ENCODE results near the gene PTGIR. TPM values are rescaled to one million over a fixed set of nuclear protein-coding genes. Genes with fewer than 3 reads are reported as not detected.
A peak's percentile ranks its signal among the peaks of the same experiment; 100 is the strongest.

The PTGIR gene, protein sequence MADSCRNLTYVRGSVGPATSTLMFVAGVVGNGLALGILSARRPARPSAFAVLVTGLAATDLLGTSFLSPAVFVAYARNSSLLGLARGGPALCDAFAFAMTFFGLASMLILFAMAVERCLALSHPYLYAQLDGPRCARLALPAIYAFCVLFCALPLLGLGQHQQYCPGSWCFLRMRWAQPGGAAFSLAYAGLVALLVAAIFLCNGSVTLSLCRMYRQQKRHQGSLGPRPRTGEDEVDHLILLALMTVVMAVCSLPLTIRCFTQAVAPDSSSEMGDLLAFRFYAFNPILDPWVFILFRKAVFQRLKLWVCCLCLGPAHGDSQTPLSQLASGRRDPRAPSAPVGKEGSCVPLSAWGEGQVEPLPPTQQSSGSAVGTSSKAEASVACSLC
- not detected in 2 replicates for total RNA-seq

DNA sequence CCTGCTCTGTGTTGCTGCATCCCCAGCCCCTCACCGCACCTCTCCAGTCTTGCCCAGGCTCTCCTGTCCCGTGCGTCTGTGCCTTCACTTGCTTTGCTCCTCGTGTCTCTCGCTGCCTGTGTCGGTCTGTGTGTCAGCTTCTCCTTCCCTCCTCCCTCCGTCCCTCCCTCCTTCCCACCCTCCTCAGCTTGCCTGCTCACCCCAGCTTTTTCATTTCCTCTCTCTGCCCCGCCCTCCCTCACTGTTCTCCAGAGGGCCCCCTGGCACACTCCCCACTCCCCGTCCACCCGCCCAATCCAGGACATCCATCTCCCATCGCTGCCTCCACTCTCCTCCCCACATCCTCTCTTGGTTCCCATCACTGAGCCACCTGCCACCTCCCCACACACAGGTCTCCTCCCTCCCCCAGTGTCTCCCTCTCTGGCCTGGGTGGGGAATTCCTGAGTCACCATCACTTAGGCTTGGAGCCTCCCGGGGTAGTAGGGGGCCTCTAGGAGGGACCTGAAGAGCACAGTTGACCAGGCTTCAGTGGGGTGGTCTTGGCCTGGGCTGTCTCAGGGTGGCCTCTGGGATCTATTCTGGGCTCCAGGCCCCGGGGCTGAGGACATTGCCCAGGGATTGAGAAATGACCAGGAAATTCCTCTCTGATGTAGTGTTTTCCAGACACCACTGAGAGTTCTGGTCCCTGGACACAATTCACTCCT, at the start of gene PTGIR:
TSS of gene PTGIR (minus strand) at position 132 of the 704 bp plus-strand sequence. CDS start 864 bp downstream, outside the sequence.
- no peak for DNase-seq (ENCODE audit: low read depth in 2 of 2)

DNA sequence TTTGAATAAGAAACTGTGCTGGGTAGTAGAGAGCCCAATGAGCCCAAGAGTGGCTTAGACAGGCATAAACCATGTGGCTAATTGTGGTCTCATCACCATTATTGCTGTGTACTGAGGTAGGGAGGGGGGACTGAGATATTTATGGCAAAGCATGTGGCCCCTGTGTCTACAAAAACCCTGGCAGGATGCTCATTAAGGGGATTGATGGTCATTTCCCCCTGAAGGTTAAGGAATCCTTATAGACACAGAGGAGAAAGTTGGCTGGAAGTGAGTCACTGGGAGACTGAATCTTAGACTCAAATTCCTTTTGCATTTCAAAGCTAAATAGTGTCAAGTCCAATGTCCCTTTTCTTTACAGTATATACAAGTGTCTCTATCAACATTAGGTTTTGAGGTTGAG, 45.9 kb upstream of the PTGIR start:
- DNase-seq (ENCODE audit: low read depth in 2 of 2), result peak in 1 of 2 donors; percentile 12

DNA sequence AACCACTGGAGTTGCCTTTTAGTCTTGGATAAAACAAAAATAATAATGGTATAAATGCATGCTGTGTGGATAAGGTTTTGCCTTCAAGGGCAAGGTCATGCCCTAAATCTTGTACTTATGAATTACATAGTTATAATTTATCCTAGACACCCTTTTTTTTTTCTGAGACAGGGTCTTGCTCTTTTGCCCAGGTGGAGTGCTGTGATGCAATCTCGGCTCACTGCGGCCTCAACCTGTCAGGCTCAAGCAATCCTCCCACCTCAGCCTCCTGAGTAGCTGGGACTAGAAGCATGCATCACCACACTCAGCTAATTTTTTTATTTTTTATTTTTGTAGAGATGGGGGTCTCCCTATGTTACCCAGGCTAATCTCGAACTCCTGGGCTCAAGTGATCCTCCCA, 43.8 kb upstream of the PTGIR start:
- no peak for DNase-seq (ENCODE audit: low read depth in 2 of 2)

DNA sequence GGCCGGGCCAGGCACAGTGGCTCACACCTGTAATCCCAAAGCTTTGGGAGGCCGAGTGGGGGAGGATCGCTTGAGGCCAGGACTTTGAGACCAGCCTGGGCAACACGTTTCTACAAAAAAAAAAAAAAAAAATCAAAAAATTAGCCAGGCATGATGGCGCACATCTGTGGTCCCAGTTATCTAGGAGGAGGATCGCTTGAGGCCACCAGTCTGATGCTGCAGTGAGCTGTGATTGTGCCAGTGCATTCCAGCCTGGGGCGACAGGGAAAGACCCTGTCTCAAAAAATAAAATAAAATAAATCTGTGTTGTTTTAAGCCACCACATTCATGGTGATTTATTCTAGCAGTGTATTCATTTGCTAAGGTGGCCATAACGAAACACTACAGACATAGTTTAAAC, 40.2 kb upstream of the PTGIR start:
- DNase-seq (ENCODE audit: low read depth in 2 of 2), result no peak

DNA sequence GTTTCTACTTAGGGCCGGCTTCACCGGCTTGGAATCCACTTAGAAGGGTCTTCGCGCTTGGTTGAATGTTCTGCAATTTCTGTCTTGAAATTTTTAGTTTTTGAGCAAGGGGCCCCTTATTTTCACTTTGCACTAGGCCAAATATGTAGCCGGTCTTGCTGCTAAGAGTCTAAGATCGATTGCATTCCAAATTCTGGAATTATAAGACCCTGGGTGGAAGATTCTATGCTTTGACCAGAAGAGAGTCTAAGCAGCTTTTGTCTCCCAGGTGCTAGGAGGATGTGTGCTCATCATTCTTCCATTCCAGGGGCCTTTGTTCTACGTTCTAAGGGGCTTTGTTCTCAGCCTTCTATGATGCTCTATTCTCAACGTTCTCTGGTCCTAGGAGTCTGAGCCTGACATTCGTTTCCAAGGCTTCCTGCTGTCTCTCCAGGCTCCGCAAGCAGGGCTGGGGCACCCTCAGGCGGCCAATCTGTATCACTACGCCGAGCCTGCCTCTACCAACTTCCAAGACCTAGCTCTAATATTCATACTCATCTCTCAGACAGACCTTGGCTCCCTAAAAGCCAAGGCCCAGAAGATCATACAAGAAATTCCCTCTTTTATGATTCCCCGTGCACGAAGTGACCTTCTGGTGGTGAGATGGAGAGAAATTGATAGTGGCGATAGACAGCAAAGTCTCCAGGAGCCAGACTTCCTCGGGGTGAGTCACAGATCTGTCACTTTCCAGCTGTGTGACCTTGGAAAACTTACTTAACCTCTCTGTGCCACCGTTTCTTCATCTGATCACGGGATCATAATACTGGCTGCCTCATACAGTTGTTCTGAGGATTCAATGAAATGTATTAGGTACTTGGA, 37.1 kb upstream of the PTGIR start:
- DNase-seq (ENCODE audit: low read depth in 2 of 2), result peak; percentile 69 to 89

DNA sequence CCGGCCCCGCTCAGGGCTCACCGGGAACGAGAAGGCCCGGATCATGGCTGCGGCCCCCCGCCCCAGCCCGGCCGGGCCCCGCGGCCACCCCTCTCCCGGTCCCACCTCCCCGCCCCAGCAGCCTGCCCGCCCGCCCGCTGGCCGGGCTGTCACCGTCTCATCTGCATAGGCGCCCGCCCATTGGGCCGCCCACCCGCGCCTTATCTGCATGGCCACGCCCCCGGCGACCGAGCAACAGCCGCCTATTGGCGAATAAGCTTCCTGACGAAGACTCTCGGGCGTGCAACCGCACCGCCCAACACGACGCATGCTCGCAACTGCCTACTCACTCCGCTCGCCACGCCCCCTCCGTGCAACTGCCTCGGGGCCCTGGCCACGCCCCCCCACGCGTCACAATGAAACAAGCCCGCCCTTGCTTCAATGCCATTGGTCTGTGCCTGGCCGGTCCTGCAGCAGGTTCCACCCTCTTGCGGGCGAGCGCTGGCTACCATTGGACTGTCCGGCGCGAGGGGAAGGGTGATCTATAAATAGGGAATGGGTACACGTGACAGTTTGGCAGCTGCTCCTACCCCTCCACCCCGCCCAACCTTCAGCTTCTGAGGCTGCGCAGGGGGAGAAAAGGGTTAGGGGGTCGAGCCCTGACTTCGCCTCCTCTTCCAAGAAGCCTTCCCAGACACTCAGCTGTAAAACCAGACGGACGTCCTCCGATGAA, 36.3 kb upstream of the PTGIR start, which contains the start of gene DACT3:
TSS of gene DACT3 (minus strand) at position 163 of the 712 bp plus-strand sequence. CDS start at position 45, 118 bp downstream.
- peak; percentile 98 to 100 for DNase-seq (ENCODE audit: low read depth in 2 of 2)

DNA sequence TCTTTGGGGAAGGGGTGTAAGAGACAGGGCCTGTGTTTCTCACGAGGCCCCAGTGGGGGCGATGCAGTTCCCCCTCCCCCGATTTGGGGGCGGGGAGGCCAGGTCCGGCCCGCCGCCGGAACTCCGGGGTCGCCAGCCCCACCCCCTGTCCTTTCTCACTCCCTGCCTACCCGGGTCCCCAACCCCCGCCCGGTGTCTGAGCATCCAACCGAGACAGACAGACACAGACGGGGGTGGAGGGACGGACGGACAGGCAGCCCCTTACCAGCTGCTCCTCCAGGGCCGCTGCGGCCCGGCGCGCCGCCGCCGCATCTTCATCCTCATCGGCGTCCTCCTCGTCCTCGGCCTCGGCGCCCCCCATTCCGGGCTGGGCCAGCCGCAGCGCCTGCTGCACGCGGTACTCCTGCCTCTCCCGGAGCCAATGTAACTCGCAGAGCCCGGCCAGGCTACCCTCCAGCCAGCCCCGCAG, 35.7 kb upstream of the PTGIR start:
- no peak for DNase-seq (ENCODE audit: low read depth in 2 of 2)

DNA sequence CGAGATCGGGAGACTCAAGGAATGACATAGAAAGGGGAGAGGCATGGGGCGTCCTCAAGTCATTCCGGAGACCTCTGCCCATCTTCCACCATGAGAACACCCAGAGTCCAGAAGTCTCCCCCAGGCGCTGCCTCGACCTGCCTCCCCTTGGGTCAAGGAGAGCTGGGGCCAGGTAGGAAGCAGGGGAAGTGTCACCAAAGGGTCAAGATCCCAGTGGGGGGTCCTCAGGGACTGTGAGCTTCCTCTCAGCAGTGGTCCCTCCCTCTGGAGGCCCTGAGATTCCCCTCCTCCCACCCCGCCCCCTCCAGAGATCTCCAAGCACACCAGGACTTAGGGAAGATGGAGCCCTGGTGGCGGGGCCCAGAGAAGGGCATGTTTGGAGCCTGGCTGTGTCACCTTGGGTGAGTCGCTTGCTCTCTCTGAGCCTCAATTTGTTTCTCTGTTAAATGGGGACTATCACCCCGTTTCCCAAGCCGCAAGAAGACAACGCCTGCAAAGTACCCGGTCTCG, 35.2 kb upstream of the PTGIR start:
- no peak for DNase-seq (ENCODE audit: low read depth in 2 of 2)

DNA sequence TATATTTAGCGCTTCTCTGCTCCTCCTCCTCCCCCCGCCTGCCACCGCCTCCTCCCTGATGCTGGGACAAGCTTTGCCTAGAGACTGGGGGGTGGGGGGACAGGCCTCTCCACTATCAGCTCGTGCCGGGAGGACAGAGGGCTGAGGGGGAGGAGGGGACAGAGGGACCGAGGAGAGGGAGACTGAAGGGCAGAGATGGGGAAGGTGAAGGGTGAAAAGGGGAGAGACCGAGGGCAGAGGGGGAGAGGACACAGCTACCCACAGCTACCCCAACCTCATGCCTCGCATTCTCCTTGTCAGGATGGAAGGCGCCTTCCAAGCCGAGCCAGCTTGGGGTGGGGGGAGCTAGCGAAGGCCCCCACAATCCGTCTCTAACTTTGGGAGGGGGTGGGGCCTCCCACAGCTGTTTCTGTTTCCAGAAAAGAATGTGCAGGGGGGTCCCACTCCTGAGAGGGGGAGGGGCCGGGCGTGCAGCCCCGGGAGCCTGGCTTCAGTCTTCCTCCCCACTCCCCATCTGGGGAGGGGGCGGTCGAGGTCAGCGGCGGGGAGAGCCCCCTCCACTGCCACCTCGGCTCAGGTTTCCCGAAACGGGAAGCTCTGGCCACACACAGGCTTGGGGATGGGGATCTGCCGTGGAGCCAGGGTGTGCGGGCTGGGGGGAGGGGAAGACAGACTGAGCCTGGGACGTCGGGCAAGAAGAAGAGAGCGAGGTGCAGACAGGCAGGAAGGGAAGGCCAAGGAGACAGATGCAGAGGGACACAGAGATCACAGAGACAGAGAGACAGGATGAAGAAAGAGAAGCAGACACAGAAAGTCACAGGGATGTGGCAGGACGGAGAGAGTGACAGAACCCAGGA, 34.5 kb upstream of the PTGIR start:
- DNase-seq (ENCODE audit: low read depth in 2 of 2), result no peak

DNA sequence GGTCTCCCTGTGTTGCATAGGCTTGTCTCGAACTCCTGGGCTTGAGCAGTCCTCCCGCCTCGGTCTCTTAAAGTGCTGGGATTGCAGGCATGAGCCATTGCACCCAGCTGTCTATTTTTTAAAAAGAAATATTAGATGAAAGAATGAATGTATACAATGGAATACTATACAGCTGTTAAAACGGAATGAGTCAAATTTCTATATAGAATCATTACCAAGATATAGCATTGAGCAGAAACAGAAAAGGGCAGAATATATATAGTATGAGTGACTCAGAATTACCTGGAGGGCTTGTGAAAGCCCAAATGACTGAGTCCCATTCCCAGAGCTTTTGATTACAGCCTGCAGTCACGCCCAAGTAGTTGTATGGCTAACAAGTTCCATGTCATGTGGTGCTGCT, 31.7 kb upstream of the PTGIR start:
- DNase-seq (ENCODE audit: low read depth in 2 of 2), result no peak

DNA sequence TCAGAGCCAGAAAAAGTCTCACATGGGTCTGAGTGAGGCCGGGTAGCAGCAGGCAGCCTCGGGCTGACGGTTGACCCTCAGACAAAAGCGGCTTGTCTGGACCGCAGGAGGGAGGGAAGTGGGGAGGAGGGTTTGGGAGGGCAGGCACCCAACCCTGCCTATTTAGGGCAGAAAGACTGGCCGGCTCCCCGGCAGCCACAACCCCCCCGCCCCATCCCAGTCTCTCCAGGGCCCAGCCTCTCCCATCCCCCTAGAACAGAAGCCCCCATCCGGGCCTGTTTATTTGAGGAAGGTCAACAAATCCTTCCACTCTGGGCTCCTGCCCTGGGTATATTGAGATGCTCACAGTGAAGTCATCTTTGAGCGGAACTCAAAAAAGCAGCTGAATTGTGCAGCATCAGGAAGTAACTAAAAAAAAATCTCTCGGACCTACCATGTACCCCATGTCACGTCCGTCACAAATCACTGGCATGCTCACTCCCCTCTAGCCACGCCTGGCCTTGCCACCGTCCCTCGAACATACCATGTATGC, 29.8 kb upstream of the PTGIR start:
- DNase-seq (ENCODE audit: low read depth in 2 of 2), result no peak

DNA sequence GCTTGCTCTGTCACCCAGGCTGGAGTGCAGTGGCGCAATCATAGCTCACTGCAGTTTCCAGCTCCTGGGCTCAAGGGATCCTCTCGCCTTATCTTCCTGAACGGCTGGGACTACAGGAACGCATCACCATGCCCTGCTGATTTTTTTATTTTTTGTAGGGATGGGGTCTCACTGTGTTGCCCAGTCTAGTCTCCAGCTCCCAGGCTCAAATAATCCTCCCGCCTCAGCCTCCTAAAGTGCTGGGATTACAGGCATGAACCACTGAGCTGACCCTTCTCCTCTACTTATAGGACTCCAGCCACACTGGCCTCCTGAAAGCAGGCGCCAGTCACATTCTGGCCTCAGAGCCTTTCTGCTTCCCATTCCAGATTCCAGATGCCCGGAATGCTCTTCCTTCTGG, 25.6 kb upstream of the PTGIR start:
- no peak for DNase-seq (ENCODE audit: low read depth in 2 of 2)

DNA sequence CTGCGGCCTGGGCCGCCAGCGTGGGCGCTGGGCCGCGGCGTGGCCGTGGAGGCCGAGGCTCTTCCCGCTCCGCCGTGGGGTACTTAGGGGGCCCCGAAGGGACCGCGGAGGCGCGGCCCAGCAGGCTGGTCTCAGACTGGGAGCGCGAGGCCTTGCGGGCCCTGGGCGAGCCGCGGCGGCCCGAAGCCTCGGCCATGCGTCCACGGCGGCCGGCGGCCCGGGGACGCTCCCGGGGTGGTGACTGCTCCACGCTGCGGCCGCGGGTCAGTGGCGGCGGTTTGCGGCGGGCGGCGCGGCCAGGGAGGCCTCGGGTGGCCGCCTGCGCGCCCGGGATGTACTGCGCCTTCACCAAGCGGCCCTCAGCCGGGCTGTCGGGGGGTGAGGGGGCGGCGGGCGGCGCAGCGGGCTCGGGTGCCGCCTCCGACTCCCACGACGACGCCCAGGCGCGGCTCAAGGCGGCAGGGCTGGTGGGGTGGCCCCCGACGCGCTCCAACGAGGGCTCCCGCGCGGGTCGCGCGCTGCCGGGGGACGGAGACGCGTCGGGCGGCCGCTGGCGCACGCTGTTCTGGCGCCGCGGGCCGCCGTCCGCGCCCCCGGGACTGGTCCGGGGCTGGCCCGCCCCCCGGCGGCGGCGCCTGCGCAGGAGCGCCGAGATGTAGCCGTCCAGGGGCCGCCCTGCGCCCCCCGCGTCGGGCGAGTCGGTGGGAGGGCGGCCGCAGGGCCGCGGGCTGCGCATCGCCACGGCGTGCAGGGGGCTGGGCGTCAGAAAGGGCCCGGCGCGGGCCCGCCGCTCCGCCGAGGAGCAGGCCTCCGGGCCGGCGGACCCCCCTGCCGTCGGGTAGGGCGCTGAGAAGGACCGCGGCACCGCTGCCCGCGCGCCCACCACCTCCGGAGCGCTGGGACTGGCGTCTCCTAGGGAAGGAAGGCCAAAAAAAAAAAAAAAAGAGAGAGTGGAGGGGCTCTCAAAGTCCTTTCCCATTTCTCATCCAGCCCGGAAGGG, 24.4 kb upstream of the PTGIR start:
- DNase-seq (ENCODE audit: low read depth in 2 of 2), result no peak

DNA sequence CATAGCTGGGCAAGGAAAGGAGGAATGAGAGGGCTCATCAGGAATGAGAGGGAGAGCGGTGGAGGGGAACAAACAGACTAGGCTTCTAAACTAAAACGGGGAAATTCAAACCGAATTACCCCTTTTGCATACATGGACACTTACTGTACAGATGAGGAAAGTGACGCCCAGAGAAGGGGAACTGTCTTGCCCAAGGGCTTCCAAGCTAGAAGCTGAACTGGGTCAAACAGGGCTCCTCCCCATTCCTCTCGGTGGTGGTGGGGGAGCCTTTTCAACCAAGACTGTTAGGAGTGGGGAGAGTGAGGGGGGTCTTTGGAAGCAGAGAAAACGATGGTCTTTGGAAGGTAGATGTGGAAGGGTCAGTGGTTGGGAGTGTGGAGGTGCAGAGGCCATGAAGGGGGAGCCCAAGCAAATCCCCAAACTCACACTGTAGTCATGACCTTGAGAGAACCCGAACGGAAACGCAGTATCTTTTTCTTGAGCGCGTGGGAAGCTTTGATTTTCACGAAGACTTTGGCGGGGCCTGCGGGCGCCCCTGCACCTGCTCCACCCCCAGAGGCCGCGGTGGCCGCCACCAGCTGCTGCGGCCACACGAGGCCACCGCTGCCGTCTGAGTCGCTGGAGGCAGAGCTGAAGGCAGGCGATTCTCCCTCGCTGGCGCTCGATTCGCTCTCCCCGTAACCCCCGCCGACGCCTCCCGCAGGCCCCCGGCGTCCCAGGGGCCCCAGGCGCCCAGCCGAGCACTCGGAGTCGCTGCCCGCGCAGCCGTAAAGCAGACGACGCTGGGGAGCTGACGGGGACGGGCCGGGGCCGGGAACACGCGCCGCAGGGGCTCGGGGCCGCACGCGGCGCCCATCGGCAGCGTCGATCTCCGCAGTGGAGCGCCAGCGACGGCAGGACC, 23.4 kb upstream of the PTGIR start:
- DNase-seq (ENCODE audit: low read depth in 2 of 2), result no peak

DNA sequence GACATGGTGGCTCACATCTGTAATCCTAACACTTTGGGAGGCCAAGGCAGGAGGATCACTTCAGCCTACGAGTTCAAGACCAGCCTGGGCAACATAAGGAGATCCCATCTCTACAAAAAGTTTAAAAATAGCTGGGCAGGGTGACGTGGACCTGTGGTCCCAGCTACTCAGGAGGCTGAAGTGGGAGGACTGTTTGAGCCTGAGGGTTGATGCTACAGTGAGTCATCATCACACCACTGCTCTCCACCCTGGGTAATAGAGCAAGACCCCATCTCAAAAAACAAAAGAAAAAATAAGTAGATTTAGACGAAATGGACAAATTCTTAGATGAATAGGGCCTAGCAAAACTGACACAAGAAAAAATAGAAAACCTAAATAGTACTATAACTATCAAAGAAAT, 21.5 kb upstream of the PTGIR start:
- no peak for DNase-seq (ENCODE audit: low read depth in 2 of 2)

DNA sequence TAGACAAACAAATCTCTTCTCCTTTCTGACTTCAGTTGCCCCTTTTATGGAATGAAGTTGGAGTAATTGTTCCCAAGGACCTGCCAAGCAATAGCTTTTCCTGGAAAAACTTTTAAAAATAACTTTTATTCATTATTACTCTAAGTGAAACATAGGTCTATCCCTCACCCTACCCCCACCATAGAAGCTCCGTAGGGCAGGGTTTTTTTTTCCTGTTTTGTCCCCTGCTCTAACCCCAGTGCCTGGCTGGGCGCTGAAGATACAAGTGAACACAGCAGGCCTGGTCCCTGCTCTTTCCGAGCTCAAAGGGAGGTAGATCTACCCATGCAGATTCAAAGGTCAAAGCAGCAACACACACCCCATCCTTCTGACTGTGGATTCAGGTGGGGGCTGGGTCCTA, 19.8 kb upstream of the PTGIR start:
- DNase-seq (ENCODE audit: low read depth in 2 of 2), result no peak

DNA sequence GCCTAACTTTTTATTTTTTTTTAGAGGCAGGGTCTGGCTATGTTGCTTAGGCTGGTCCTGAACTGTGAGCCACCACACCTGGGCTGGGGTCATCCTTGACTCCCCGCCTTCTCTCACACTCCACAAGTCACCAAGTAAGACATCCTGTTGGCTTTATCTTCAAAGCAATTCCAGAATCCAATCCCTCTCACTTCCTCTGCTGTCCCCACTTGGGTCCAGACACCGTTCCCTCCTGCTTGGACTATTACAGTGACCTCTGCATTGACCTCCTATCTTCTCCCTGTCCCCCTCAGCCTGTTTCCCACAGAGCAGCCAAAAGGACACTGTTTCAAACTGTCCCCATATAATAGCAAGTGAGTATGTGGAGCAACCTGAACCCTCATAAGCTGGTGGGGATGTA, 15.8 kb upstream of the PTGIR start:
- DNase-seq (ENCODE audit: low read depth in 2 of 2), result no peak
